Measurements from ENCODE around the gene SYT14.

SYT14 gene

DNA sequence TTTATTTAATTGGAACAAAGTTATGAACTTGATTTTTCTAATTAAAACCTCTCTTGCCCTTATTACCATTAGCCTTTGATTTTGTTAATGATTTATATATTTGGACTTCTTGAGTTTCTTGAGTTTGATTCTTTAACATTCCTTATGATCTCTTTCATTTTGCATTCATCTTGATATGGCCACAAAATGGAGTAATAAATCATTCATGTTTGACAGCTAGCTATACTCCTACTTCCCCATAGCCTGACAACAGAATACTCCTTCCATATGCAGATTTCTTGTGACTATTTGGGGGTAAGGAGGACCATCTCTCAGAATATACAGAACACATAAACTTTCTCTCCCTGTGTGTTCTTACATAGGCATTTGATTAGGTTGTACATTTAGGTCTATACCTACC lies 119.6 kb downstream of the SYT14 start:
- H3K9me3 ChIP-seq (ENCODE audit: insufficient read depth, low read depth, low read length): no peaks in the 10 kb centered on the region
- H2AFZ ChIP-seq (ENCODE audit: low read length): no peak overlapping the region
- H3K4me1 ChIP-seq (ENCODE audit: insufficient read depth, low read length, poor library complexity, severe bottlenecking): no peaks in the 10 kb centered on the region
- H3K4me2 ChIP-seq (ENCODE audit: low read depth, low read length, poor library complexity, severe bottlenecking): no peak overlapping the region
- no peaks in the 10 kb centered on the region for H3K27me3 ChIP-seq (ENCODE audit: insufficient read depth, low read length, poor library complexity, severe bottlenecking)
- no peaks in the 10 kb centered on the region for H3K36me3 ChIP-seq (ENCODE audit: insufficient read depth, low read length)
- H3F3A ChIP-seq (ENCODE audit: low read depth): no peaks in the 10 kb centered on the region
- no peaks in the 10 kb centered on the region for H4K20me1 ChIP-seq (ENCODE audit: insufficient read depth, low read length, poor library complexity, severe bottlenecking)
- no peak for TF ChIP-seq EZH2phosphoT487 (IDR thresholded peaks at IDR 0.05; ENCODE audit: borderline replicate concordance)
- TF ChIP-seq, protein P1, sequence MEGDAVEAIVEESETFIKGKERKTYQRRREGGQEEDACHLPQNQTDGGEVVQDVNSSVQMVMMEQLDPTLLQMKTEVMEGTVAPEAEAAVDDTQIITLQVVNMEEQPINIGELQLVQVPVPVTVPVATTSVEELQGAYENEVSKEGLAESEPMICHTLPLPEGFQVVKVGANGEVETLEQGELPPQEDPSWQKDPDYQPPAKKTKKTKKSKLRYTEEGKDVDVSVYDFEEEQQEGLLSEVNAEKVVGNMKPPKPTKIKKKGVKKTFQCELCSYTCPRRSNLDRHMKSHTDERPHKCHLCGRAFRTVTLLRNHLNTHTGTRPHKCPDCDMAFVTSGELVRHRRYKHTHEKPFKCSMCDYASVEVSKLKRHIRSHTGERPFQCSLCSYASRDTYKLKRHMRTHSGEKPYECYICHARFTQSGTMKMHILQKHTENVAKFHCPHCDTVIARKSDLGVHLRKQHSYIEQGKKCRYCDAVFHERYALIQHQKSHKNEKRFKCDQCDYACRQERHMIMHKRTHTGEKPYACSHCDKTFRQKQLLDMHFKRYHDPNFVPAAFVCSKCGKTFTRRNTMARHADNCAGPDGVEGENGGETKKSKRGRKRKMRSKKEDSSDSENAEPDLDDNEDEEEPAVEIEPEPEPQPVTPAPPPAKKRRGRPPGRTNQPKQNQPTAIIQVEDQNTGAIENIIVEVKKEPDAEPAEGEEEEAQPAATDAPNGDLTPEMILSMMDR (conservative IDR thresholded peaks at IDR 0.05; ENCODE audit: low read length): no peak
- H3K9me2 ChIP-seq (replicated peaks; ENCODE audit: low read depth, low read length): no peaks in the 10 kb centered on the region
- no peak overlapping the region for H3K4me3 ChIP-seq (ENCODE audit: low read length, poor library complexity, severe bottlenecking)
- no peak overlapping the region for H3K9ac ChIP-seq (ENCODE audit: low read depth, low read length, poor library complexity, severe bottlenecking)
- H3K79me2 ChIP-seq (ENCODE audit: insufficient read depth, low read length): no peaks in the 10 kb centered on the region

DNA sequence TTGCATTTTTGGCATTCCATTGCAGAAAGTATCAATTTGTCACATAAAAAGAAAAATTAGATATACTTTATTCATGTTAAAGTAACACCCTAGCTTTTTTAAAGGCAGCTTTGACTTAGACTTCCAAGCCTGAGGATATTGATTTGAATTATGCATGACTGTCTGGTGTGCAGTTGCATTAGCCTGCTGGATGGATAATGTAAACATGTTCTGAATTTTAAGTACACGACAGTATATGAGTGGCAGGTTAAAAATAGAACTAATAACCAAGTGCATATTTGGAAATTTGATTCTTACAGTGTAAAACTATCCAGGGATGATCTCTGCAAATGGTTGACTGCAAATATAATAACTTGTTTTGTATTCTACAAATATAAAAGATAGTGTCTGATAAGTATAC lies 124.0 kb downstream of the SYT14 start:
- no peaks in the 10 kb centered on the region for H4K20me1 ChIP-seq (ENCODE audit: insufficient read depth, low read length, poor library complexity, severe bottlenecking)
- H2AFZ ChIP-seq (ENCODE audit: low read length): no peak overlapping the region
- no peak for TF ChIP-seq EZH2phosphoT487 (IDR thresholded peaks at IDR 0.05; ENCODE audit: borderline replicate concordance)
- TF ChIP-seq, protein P1 (conservative IDR thresholded peaks at IDR 0.05; ENCODE audit: low read length): no peak
- no peaks in the 10 kb centered on the region for H3K27me3 ChIP-seq (ENCODE audit: insufficient read depth, low read length, poor library complexity, severe bottlenecking)
- no peak overlapping the region for H3K4me2 ChIP-seq (ENCODE audit: low read depth, low read length, poor library complexity, severe bottlenecking)
- no peak overlapping the region for H3K9ac ChIP-seq (ENCODE audit: low read depth, low read length, poor library complexity, severe bottlenecking)
- no peaks in the 10 kb centered on the region for H3K4me1 ChIP-seq (ENCODE audit: insufficient read depth, low read length, poor library complexity, severe bottlenecking)
- H3K36me3 ChIP-seq (ENCODE audit: insufficient read depth, low read length): no peaks in the 10 kb centered on the region
- no peaks in the 10 kb centered on the region for H3K79me2 ChIP-seq (ENCODE audit: insufficient read depth, low read length)
- H3K4me3 ChIP-seq (ENCODE audit: low read length, poor library complexity, severe bottlenecking): no peak overlapping the region
- no peaks in the 10 kb centered on the region for H3K9me3 ChIP-seq (ENCODE audit: insufficient read depth, low read depth, low read length)
- no peaks in the 10 kb centered on the region for H3F3A ChIP-seq (ENCODE audit: low read depth)
- no peaks in the 10 kb centered on the region for H3K9me2 ChIP-seq (replicated peaks; ENCODE audit: low read depth, low read length)

DNA sequence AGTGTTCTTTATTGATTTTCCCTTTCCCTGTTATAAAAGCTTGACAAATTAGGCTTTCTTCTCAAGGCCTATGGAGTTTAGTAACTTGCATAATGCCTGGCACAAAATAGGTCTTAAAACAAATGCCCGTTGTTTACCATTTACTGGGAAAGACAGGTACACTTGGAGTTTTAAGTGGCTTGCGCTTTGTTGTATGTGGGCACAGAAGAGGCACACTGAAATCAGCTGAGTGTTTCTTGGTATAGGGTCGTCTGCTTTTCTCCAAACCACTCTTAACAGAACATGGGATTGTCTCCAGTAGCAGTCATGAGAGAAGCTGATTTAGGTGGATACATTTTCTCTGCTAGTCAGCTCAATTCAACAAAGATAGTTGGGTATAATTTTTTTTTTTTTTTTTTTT lies 132.5 kb downstream of the SYT14 start:
- Histone ChIP-seq H4K20me1 (ENCODE audit: insufficient read depth, low read length, poor library complexity, severe bottlenecking) (no peaks in the 10 kb centered on the region), H2AFZ (ENCODE audit: low read length) (no peak overlapping the region), H3K9ac (ENCODE audit: low read depth, low read length, poor library complexity, severe bottlenecking) (no peak overlapping the region), H3K9me2 (replicated peaks; ENCODE audit: low read depth, low read length) (no peaks in the 10 kb centered on the region), H3K36me3 (ENCODE audit: insufficient read depth, low read length) (no peaks in the 10 kb centered on the region), H3K4me1 (ENCODE audit: insufficient read depth, low read length, poor library complexity, severe bottlenecking) (no peaks in the 10 kb centered on the region), H3K79me2 (ENCODE audit: insufficient read depth, low read length) (no peaks in the 10 kb centered on the region), H3K4me3 (ENCODE audit: low read length, poor library complexity, severe bottlenecking) (no peak overlapping the region), H3K4me2 (ENCODE audit: low read depth, low read length, poor library complexity, severe bottlenecking) (no peak overlapping the region), H3K27me3 (ENCODE audit: insufficient read depth, low read length, poor library complexity, severe bottlenecking) (no peaks in the 10 kb centered on the region), H3F3A (ENCODE audit: low read depth) (no peaks in the 10 kb centered on the region), H3K9me3 (ENCODE audit: insufficient read depth, low read depth, low read length) (no peaks in the 10 kb centered on the region)
- TF ChIP-seq, protein P1 (conservative IDR thresholded peaks at IDR 0.05; ENCODE audit: low read length): no peak
- TF ChIP-seq EZH2phosphoT487 (IDR thresholded peaks at IDR 0.05; ENCODE audit: borderline replicate concordance): no peak
